H9 (cell line): ENCODE data around the gene CAV3. TPM values are rescaled to one million over a fixed set of nuclear protein-coding genes. Genes with fewer than 3 reads are reported as not detected.

Experiments
- DNase-seq: peaks from one replicate; pipeline ENCODE4 v3.0.0-alpha.2; 2017
- H2AFZ ChIP-seq: one replicate; pipeline ENCODE4 v1.6.1; 2013; ENCODE audit warnings: mild to moderate bottlenecking, low read length, control low read depth, moderate library complexity
- H2AK5ac ChIP-seq: 2 replicates; pipeline ENCODE4 v1.6.1; 2013; ENCODE audit warnings: low read length, control low read depth, mixed read lengths; ENCODE audit not compliant: insufficient read length
- H2BK120ac ChIP-seq: one replicate; pipeline ENCODE4 v1.6.1; 2013; ENCODE audit warnings: low read depth, mild to moderate bottlenecking, low read length, control low read depth, inconsistent platforms; ENCODE audit not compliant: poor library complexity, severe bottlenecking
- H2BK12ac ChIP-seq: 2 replicates; pipeline ENCODE4 v1.6.1; 2013; ENCODE audit warnings: low read length, control low read depth, mixed read lengths, low read depth; ENCODE audit not compliant: insufficient read length
- H2BK15ac ChIP-seq: 2 replicates; pipeline ENCODE4 v1.6.1; 2013; ENCODE audit warnings: low read depth, low read length, control low read depth
- H2BK20ac ChIP-seq: one replicate; pipeline ENCODE4 v1.6.1; 2013; ENCODE audit warnings: low read depth, mild to moderate bottlenecking, low read length, control low read depth, inconsistent platforms; ENCODE audit not compliant: poor library complexity, severe bottlenecking
- H2BK5ac ChIP-seq: 2 replicates; pipeline ENCODE4 v1.6.1; 2013; ENCODE audit warnings: low read length, control low read depth, mixed read lengths; ENCODE audit not compliant: insufficient read length
- H3K14ac ChIP-seq: 2 replicates; pipeline ENCODE4 v1.6.1; 2013; ENCODE audit warnings: low read length, control low read depth; ENCODE audit not compliant: insufficient read depth
- H3K18ac ChIP-seq: 2 replicates; pipeline ENCODE4 v1.6.1; 2013; ENCODE audit warnings: low read depth, mild to moderate bottlenecking, mixed read lengths, low read length, control low read depth; ENCODE audit not compliant: insufficient read length
- H3K23ac ChIP-seq: 2 replicates; pipeline ENCODE4 v1.6.1; 2013; ENCODE audit warnings: low read length, control low read depth, mixed read lengths, low read depth; ENCODE audit not compliant: insufficient read length
- H3K23me2 ChIP-seq: 2 replicates; pipeline ENCODE4 v1.6.1; 2013; ENCODE audit warnings: low read depth, mild to moderate bottlenecking, mixed read lengths, low read length, control low read depth; ENCODE audit not compliant: insufficient read length, poor library complexity, severe bottlenecking
- H3K27ac ChIP-seq: 2 replicates; pipeline ENCODE4 v1.5.1; 2013; ENCODE audit warnings: low read length, control low read depth, mixed read lengths, low read depth; ENCODE audit not compliant: insufficient read length
- H3K27me3 ChIP-seq: 2 replicates; pipeline ENCODE4 v1.6.1; 2013; ENCODE audit warnings: low read length, control low read depth, inconsistent platforms; ENCODE audit not compliant: insufficient read depth
- H3K4ac ChIP-seq: 2 replicates; pipeline ENCODE4 v1.6.1; 2013; ENCODE audit warnings: low read depth, mild to moderate bottlenecking, control low read depth, inconsistent platforms, low read length, moderate library complexity
- H3K4me1 ChIP-seq: 2 replicates; pipeline ENCODE4 v1.6.1; 2013; ENCODE audit warnings: low read length, control low read depth, inconsistent platforms; ENCODE audit not compliant: insufficient read depth
- H3K4me2 ChIP-seq: 2 replicates; pipeline ENCODE4 v1.6.1; 2013; ENCODE audit warnings: low read length, control low read depth, mixed read lengths; ENCODE audit not compliant: insufficient read length, insufficient read depth
- H3K56ac ChIP-seq: 2 replicates; pipeline ENCODE4 v1.6.1; 2013; ENCODE audit warnings: low read depth, mild to moderate bottlenecking, mixed read lengths, low read length, control low read depth; ENCODE audit not compliant: insufficient read length
- H3K79me1 ChIP-seq: 2 replicates; pipeline ENCODE4 v1.6.1; 2013; ENCODE audit warnings: low read depth, mild to moderate bottlenecking, moderate library complexity, low read length, control low read depth, inconsistent platforms; ENCODE audit not compliant: insufficient read depth, poor library complexity, severe bottlenecking
- H3K79me2 ChIP-seq: 2 replicates; pipeline ENCODE4 v1.6.1; 2013; ENCODE audit warnings: low read length, control low read depth, inconsistent platforms; ENCODE audit not compliant: insufficient read depth
- H3K9ac ChIP-seq: 2 replicates; pipeline ENCODE4 v1.6.1; 2013; ENCODE audit warnings: low read length, control low read depth, mixed read lengths; ENCODE audit not compliant: insufficient read length; ENCODE audit errors: extremely low read depth
- H3K9me3 ChIP-seq: one replicate; pipeline ENCODE4 v1.6.1; 2013; ENCODE audit warnings: low read depth, low read length, inconsistent platforms; ENCODE audit not compliant: control insufficient read depth
- H3T11ph ChIP-seq: one replicate; pipeline ENCODE4 v1.6.1; 2013; ENCODE audit warnings: mild to moderate bottlenecking, low read length, control low read depth, inconsistent platforms
- H4K20me1 ChIP-seq: one replicate; pipeline ENCODE4 v1.6.1; 2013; ENCODE audit not compliant: control insufficient read depth, insufficient read length, insufficient read depth
- H4K5ac ChIP-seq: 2 replicates; pipeline ENCODE4 v1.6.1; 2013; ENCODE audit warnings: low read depth, mild to moderate bottlenecking, mixed read lengths, low read length, control low read depth; ENCODE audit not compliant: insufficient read length
- H4K8ac ChIP-seq: replicated peaks from 2 replicates; pipeline ENCODE4 v1.6.1; 2013; ENCODE audit warnings: low read length, control low read depth, mixed read lengths, low read depth; ENCODE audit not compliant: insufficient read length
- H4K91ac ChIP-seq: 2 replicates; pipeline ENCODE4 v1.6.1; 2013; ENCODE audit warnings: low read depth, mild to moderate bottlenecking, moderate library complexity, mixed read lengths, low read length, control low read depth; ENCODE audit not compliant: insufficient read length
- H3K27ac Mint-ChIP-seq, 3 experiments: 2 replicates in 2 of 3; 3 replicates in 1 of 3; pipeline ENCODE4 v1.8.0; 2020 to 2021; ENCODE audit warnings: mixed read lengths in 3 of 3, mild to moderate bottlenecking in 1 of 3, moderate library complexity in 1 of 3
- H3K27me3 Mint-ChIP-seq: 2 replicates; pipeline ENCODE4 v1.8.0; 2021; ENCODE audit warnings: low read depth, mild to moderate bottlenecking, moderate library complexity, mixed read lengths
- H3K36me3 Mint-ChIP-seq, 3 experiments: 2 replicates in 2 of 3; 3 replicates in 1 of 3; pipeline ENCODE4 v1.8.0; 2020 to 2021; ENCODE audit warnings: low read depth in 3 of 3, mixed read lengths in 3 of 3; ENCODE audit not compliant: insufficient read depth in 1 of 3
- H3K4me1 Mint-ChIP-seq, 2 experiments: 2 replicates each; pipeline ENCODE4 v1.8.0; 2020; ENCODE audit warnings: mixed read lengths in 2 of 2
- H3K4me3 Mint-ChIP-seq, 2 experiments: 2 replicates in 1 of 2; 3 replicates in 1 of 2; pipeline ENCODE4 v1.8.0; 2020 to 2021; ENCODE audit warnings: mild to moderate bottlenecking in 2 of 2, mixed read lengths in 2 of 2, moderate library complexity in 1 of 2
- H3K9me3 Mint-ChIP-seq, 2 experiments: 2 replicates in 1 of 2; 3 replicates in 1 of 2; pipeline ENCODE4 v1.8.0; 2020; ENCODE audit warnings: mild to moderate bottlenecking in 2 of 2, mixed read lengths in 2 of 2, moderate library complexity in 1 of 2
- CTCF ChIP-seq: fragments of 200-600 bp; sonication (generic); conservative IDR thresholded peaks from 3 replicates; pipeline ENCODE4 v1.8.0; 2021; ENCODE audit warnings: antibody characterized with exemption, mild to moderate bottlenecking
- WGBS: extraction: QIAGEN DNeasy Blood & Tissue Kit; methylation state at CpG from one replicate; pipeline ENCODE4 v1.1.7; 2013; ENCODE audit warnings: missing lambda C conversion rate, low lambda C conversion rate, mixed read lengths; ENCODE audit not compliant: insufficient read length; ENCODE audit errors: extremely low coverage; 5-methylcytosine and 5-hydroxymethylcytosine counted together
- total RNA-seq: library from RNA; stranded (reverse); gene quantifications from 2 replicates; pipeline ENCODE4 v1.2.1, GENCODE V29; 2021

Gene CAV3
- total RNA-seq, 1 experiment from 2014 or later: not detected

GRCh38 chr3:8737301-8737700 lies 3.7 kb downstream of the CAV3 start:
- Histone ChIP-seq H3K4me1 (peaks cover 7% of the 10 kb centered on the region; the same call in 1 of the 2 replicates), H3K79me2 (no peaks in the 10 kb centered on the region), H4K5ac (no peak overlapping the region), H3K23ac (no peak overlapping the region), H4K8ac (no peak overlapping the region), H4K91ac (no peak overlapping the region), H3K79me1 (no peaks in the 10 kb centered on the region), H3K4ac (no peak overlapping the region), H3K23me2 (peaks cover 3% of the 10 kb centered on the region), H2AFZ (no peak overlapping the region), H3K56ac (no peak overlapping the region), H4K20me1 (no peaks in the 10 kb centered on the region), H2BK120ac (no peak overlapping the region), H2BK12ac (no peak overlapping the region), H2AK5ac (no peak overlapping the region), H3K14ac (no peak overlapping the region; the same call in 1 of the 2 replicates), H3K18ac (no peak overlapping the region), H2BK20ac (no peak overlapping the region), H3K27ac (no peak overlapping the region), H2BK15ac (no peak overlapping the region), H3K4me2 (no peak overlapping the region), H3K27me3 (no peaks in the 10 kb centered on the region), H3K9ac (no peak overlapping the region), H3T11ph (no peak overlapping the region), H2BK5ac (no peak overlapping the region), H3K9me3 (no peaks in the 10 kb centered on the region)
- Mint-ChIP-seq H3K4me1 (peaks cover 21 to 26% of the 10 kb centered on the region in 2 experiments), H3K36me3 (no peaks in the 10 kb centered on the region), H3K4me3 (no peak overlapping the region), H3K27ac (no peak overlapping the region), H3K9me3 (no peaks in the 10 kb centered on the region; a peak in 1 of 5 replicates), H3K27me3 (peaks cover 41% of the 10 kb centered on the region)
- TF ChIP-seq CTCF: no peak
- DNase-seq: no peak
- no CpG with 5 or more reads among the region's 4 CpGs for WGBS
